H9 (cell line): ENCODE results near the gene CTU1. TPM values are rescaled to one million over a fixed set of nuclear protein-coding genes. Genes with fewer than 3 reads are reported as not detected.

Source experiments
- DNase-seq: peaks from one replicate; pipeline ENCODE4 v3.0.0-alpha.2; 2017
- H2AFZ ChIP-seq: one replicate; pipeline ENCODE4 v1.6.1; 2013; ENCODE audit warnings: mild to moderate bottlenecking, low read length, control low read depth, moderate library complexity
- H2AK5ac ChIP-seq: 2 replicates; pipeline ENCODE4 v1.6.1; 2013; ENCODE audit warnings: low read length, control low read depth, mixed read lengths; ENCODE audit not compliant: insufficient read length
- H2BK120ac ChIP-seq: one replicate; pipeline ENCODE4 v1.6.1; 2013; ENCODE audit warnings: low read depth, mild to moderate bottlenecking, low read length, control low read depth, inconsistent platforms; ENCODE audit not compliant: poor library complexity, severe bottlenecking
- H2BK12ac ChIP-seq: 2 replicates; pipeline ENCODE4 v1.6.1; 2013; ENCODE audit warnings: low read length, control low read depth, mixed read lengths, low read depth; ENCODE audit not compliant: insufficient read length
- H2BK15ac ChIP-seq: 2 replicates; pipeline ENCODE4 v1.6.1; 2013; ENCODE audit warnings: low read depth, low read length, control low read depth
- H2BK20ac ChIP-seq: one replicate; pipeline ENCODE4 v1.6.1; 2013; ENCODE audit warnings: low read depth, mild to moderate bottlenecking, low read length, control low read depth, inconsistent platforms; ENCODE audit not compliant: poor library complexity, severe bottlenecking
- H2BK5ac ChIP-seq: 2 replicates; pipeline ENCODE4 v1.6.1; 2013; ENCODE audit warnings: low read length, control low read depth, mixed read lengths; ENCODE audit not compliant: insufficient read length
- H3K14ac ChIP-seq: 2 replicates; pipeline ENCODE4 v1.6.1; 2013; ENCODE audit warnings: low read length, control low read depth; ENCODE audit not compliant: insufficient read depth
- H3K18ac ChIP-seq: 2 replicates; pipeline ENCODE4 v1.6.1; 2013; ENCODE audit warnings: low read depth, mild to moderate bottlenecking, mixed read lengths, low read length, control low read depth; ENCODE audit not compliant: insufficient read length
- H3K23ac ChIP-seq: 2 replicates; pipeline ENCODE4 v1.6.1; 2013; ENCODE audit warnings: low read length, control low read depth, mixed read lengths, low read depth; ENCODE audit not compliant: insufficient read length
- H3K23me2 ChIP-seq: 2 replicates; pipeline ENCODE4 v1.6.1; 2013; ENCODE audit warnings: low read depth, mild to moderate bottlenecking, mixed read lengths, low read length, control low read depth; ENCODE audit not compliant: insufficient read length, poor library complexity, severe bottlenecking
- H3K27ac ChIP-seq: 2 replicates; pipeline ENCODE4 v1.5.1; 2013; ENCODE audit warnings: low read length, control low read depth, mixed read lengths, low read depth; ENCODE audit not compliant: insufficient read length
- H3K27me3 ChIP-seq: 2 replicates; pipeline ENCODE4 v1.6.1; 2013; ENCODE audit warnings: low read length, control low read depth, inconsistent platforms; ENCODE audit not compliant: insufficient read depth
- H3K4ac ChIP-seq: 2 replicates; pipeline ENCODE4 v1.6.1; 2013; ENCODE audit warnings: low read depth, mild to moderate bottlenecking, control low read depth, inconsistent platforms, low read length, moderate library complexity
- H3K4me1 ChIP-seq: 2 replicates; pipeline ENCODE4 v1.6.1; 2013; ENCODE audit warnings: low read length, control low read depth, inconsistent platforms; ENCODE audit not compliant: insufficient read depth
- H3K4me2 ChIP-seq: 2 replicates; pipeline ENCODE4 v1.6.1; 2013; ENCODE audit warnings: low read length, control low read depth, mixed read lengths; ENCODE audit not compliant: insufficient read length, insufficient read depth
- H3K56ac ChIP-seq: 2 replicates; pipeline ENCODE4 v1.6.1; 2013; ENCODE audit warnings: low read depth, mild to moderate bottlenecking, mixed read lengths, low read length, control low read depth; ENCODE audit not compliant: insufficient read length
- H3K79me1 ChIP-seq: 2 replicates; pipeline ENCODE4 v1.6.1; 2013; ENCODE audit warnings: low read depth, mild to moderate bottlenecking, moderate library complexity, low read length, control low read depth, inconsistent platforms; ENCODE audit not compliant: insufficient read depth, poor library complexity, severe bottlenecking
- H3K79me2 ChIP-seq: 2 replicates; pipeline ENCODE4 v1.6.1; 2013; ENCODE audit warnings: low read length, control low read depth, inconsistent platforms; ENCODE audit not compliant: insufficient read depth
- H3K9ac ChIP-seq: 2 replicates; pipeline ENCODE4 v1.6.1; 2013; ENCODE audit warnings: low read length, control low read depth, mixed read lengths; ENCODE audit not compliant: insufficient read length; ENCODE audit errors: extremely low read depth
- H3K9me3 ChIP-seq: one replicate; pipeline ENCODE4 v1.6.1; 2013; ENCODE audit warnings: low read depth, low read length, inconsistent platforms; ENCODE audit not compliant: control insufficient read depth
- H3T11ph ChIP-seq: one replicate; pipeline ENCODE4 v1.6.1; 2013; ENCODE audit warnings: mild to moderate bottlenecking, low read length, control low read depth, inconsistent platforms
- H4K20me1 ChIP-seq: one replicate; pipeline ENCODE4 v1.6.1; 2013; ENCODE audit not compliant: control insufficient read depth, insufficient read length, insufficient read depth
- H4K5ac ChIP-seq: 2 replicates; pipeline ENCODE4 v1.6.1; 2013; ENCODE audit warnings: low read depth, mild to moderate bottlenecking, mixed read lengths, low read length, control low read depth; ENCODE audit not compliant: insufficient read length
- H4K8ac ChIP-seq: replicated peaks from 2 replicates; pipeline ENCODE4 v1.6.1; 2013; ENCODE audit warnings: low read length, control low read depth, mixed read lengths, low read depth; ENCODE audit not compliant: insufficient read length
- H4K91ac ChIP-seq: 2 replicates; pipeline ENCODE4 v1.6.1; 2013; ENCODE audit warnings: low read depth, mild to moderate bottlenecking, moderate library complexity, mixed read lengths, low read length, control low read depth; ENCODE audit not compliant: insufficient read length
- H3K27ac Mint-ChIP-seq, 3 experiments: 2 replicates in 2 of 3; 3 replicates in 1 of 3; pipeline ENCODE4 v1.8.0; 2020 to 2021; ENCODE audit warnings: mixed read lengths in 3 of 3, mild to moderate bottlenecking in 1 of 3, moderate library complexity in 1 of 3
- H3K27me3 Mint-ChIP-seq: 2 replicates; pipeline ENCODE4 v1.8.0; 2021; ENCODE audit warnings: low read depth, mild to moderate bottlenecking, moderate library complexity, mixed read lengths
- H3K36me3 Mint-ChIP-seq, 3 experiments: 2 replicates in 2 of 3; 3 replicates in 1 of 3; pipeline ENCODE4 v1.8.0; 2020 to 2021; ENCODE audit warnings: low read depth in 3 of 3, mixed read lengths in 3 of 3; ENCODE audit not compliant: insufficient read depth in 1 of 3
- H3K4me1 Mint-ChIP-seq, 2 experiments: 2 replicates each; pipeline ENCODE4 v1.8.0; 2020; ENCODE audit warnings: mixed read lengths in 2 of 2
- H3K4me3 Mint-ChIP-seq, 2 experiments: 2 replicates in 1 of 2; 3 replicates in 1 of 2; pipeline ENCODE4 v1.8.0; 2020 to 2021; ENCODE audit warnings: mild to moderate bottlenecking in 2 of 2, mixed read lengths in 2 of 2, moderate library complexity in 1 of 2
- H3K9me3 Mint-ChIP-seq, 2 experiments: 2 replicates in 1 of 2; 3 replicates in 1 of 2; pipeline ENCODE4 v1.8.0; 2020; ENCODE audit warnings: mild to moderate bottlenecking in 2 of 2, mixed read lengths in 2 of 2, moderate library complexity in 1 of 2
- CTCF ChIP-seq: fragments of 200-600 bp; sonication (generic); conservative IDR thresholded peaks from 3 replicates; pipeline ENCODE4 v1.8.0; 2021; ENCODE audit warnings: antibody characterized with exemption, mild to moderate bottlenecking
- WGBS: extraction: QIAGEN DNeasy Blood & Tissue Kit; methylation state at CpG from one replicate; pipeline ENCODE4 v1.1.7; 2013; ENCODE audit warnings: missing lambda C conversion rate, low lambda C conversion rate, mixed read lengths; ENCODE audit not compliant: insufficient read length; ENCODE audit errors: extremely low coverage; 5-methylcytosine and 5-hydroxymethylcytosine counted together
- total RNA-seq: library from RNA; stranded (reverse); gene quantifications from 2 replicates; pipeline ENCODE4 v1.2.1, GENCODE V29; 2021

The CTU1 gene
- total RNA-seq, 1 experiment from 2014 or later: 8.8 TPM

DNA sequence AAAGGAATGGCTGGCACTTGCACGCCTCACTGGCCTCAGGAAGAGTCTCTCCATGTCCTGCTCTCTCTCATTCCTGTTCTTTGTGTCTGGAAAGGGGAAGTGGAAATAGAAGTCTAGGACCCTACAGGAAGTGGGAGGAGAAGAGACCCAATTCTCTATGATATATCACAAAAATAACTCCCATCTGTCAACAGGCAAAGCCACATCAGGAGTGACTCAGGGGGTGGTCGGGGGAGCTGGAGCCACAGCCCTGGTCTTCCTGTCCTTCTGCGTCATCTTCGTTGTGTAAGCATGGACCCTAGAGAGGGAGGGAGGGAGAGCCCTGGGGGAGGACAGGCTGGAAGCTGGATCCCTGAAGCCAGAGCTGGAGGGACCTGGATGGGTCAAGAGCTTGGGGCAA is 19.5 kb upstream of the CTU1 start:
- Histone ChIP-seq H4K20me1 (no peaks in the 10 kb centered on the region), H3K4me2 (no peak overlapping the region), H2BK5ac (no peak overlapping the region), H3K9ac (no peak overlapping the region), H4K5ac (no peak overlapping the region), H3K23ac (no peak overlapping the region), H4K91ac (no peak overlapping the region), H3K14ac (no peak overlapping the region), H3K18ac (no peak overlapping the region), H3K56ac (no peak overlapping the region), H2BK120ac (no peak overlapping the region), H2BK15ac (no peak overlapping the region), H2BK12ac (no peak overlapping the region), H3K79me2 (no peaks in the 10 kb centered on the region), H3T11ph (no peak overlapping the region), H3K23me2 (no peaks in the 10 kb centered on the region), H4K8ac (no peak overlapping the region), H3K27me3 (no peaks in the 10 kb centered on the region), H3K27ac (no peak overlapping the region), H3K4me1 (no peaks in the 10 kb centered on the region), H2AK5ac (no peak overlapping the region), H3K79me1 (no peaks in the 10 kb centered on the region), H2BK20ac (no peak overlapping the region), H2AFZ (no peak overlapping the region), H3K4ac (no peak overlapping the region), H3K9me3 (no peaks in the 10 kb centered on the region)
- WGBS: no CpG with 5 or more reads among the region's 4 CpGs
- TF ChIP-seq CTCF: no peak
- H3K27ac Mint-ChIP-seq: no peak overlapping the region
- H3K27me3 Mint-ChIP-seq: peaks cover 37% of the 10 kb centered on the region
- H3K9me3 Mint-ChIP-seq: no peaks in the 10 kb centered on the region
- H3K4me3 Mint-ChIP-seq: no peak overlapping the region; a peak in 1 of 5 replicates
- H3K36me3 Mint-ChIP-seq: no peaks in the 10 kb centered on the region
- peaks cover 0 to 3% of the 10 kb centered on the region in 2 experiments; a peak in 1 of 4 replicates for H3K4me1 Mint-ChIP-seq
- no peak for DNase-seq
